ENCODE measurements around the gene TNXB.

The TNXB gene

GRCh38 chr6:32096394-32097258 lies 12.5 kb downstream of the TNXB start:
- TF ChIP-seq MAX (IDR thresholded peaks at IDR 0.05) (no peak), RAD21 (IDR thresholded peaks at IDR 0.05; ENCODE audit: low read depth) (no peak), FOXM1 (IDR thresholded peaks at IDR 0.05; ENCODE audit: borderline replicate concordance, low read depth) (no peak), TAF1 (IDR thresholded peaks at IDR 0.05; ENCODE audit: low read depth) (no peak), NFIC (IDR thresholded peaks at IDR 0.05) (no peak)

GRCh38 chr6:32096087-32096393 lies 13.1 kb downstream of the TNXB start:
- TF ChIP-seq YY1 (IDR thresholded peaks at IDR 0.05; ENCODE audit: low read depth): no peak
- TF ChIP-seq EGR1 (IDR thresholded peaks at IDR 0.05): no peak
- TF ChIP-seq EP300 (IDR thresholded peaks at IDR 0.05; ENCODE audit: borderline replicate concordance): no peak
- no peak for TF ChIP-seq TEAD4 (IDR thresholded peaks at IDR 0.05)

- no peak for TF ChIP-seq EP300 (IDR thresholded peaks at IDR 0.05; ENCODE audit: borderline replicate concordance)
- TF ChIP-seq ZBTB7A (IDR thresholded peaks at IDR 0.05; ENCODE audit: low read depth): no peak
- no peak for TF ChIP-seq TAF1 (IDR thresholded peaks at IDR 0.05; ENCODE audit: low read depth)
- no peak for TF ChIP-seq REST (IDR thresholded peaks at IDR 0.05; ENCODE audit: low read depth)
- no peak for TF ChIP-seq FOXM1 (IDR thresholded peaks at IDR 0.05; ENCODE audit: borderline replicate concordance, low read depth)
- 0 out of 2 replicates have a peak, but pooled peaks have one; percentile 22 for TF ChIP-seq MAX (IDR thresholded peaks at IDR 0.05)
- TF ChIP-seq CEBPB (IDR thresholded peaks at IDR 0.05): no peak
- TF ChIP-seq EGR1 (IDR thresholded peaks at IDR 0.05): 0 out of 2 replicates have a peak, but pooled peaks have one; percentile 23
- no peak for TF ChIP-seq RAD21 (IDR thresholded peaks at IDR 0.05; ENCODE audit: low read depth)
- TF ChIP-seq NFIC (IDR thresholded peaks at IDR 0.05): no peak
- no peak for TF ChIP-seq TEAD4 (IDR thresholded peaks at IDR 0.05)
- TF ChIP-seq USF1 (IDR thresholded peaks at IDR 0.05): 0 out of 2 replicates have a peak, but pooled peaks have one; percentile 29
- no peak for TF ChIP-seq TCF12 (IDR thresholded peaks at IDR 0.05; ENCODE audit: low read depth)
- TF ChIP-seq YY1 (IDR thresholded peaks at IDR 0.05; ENCODE audit: low read depth): no peak
- no peak for TF ChIP-seq CREB1 (IDR thresholded peaks at IDR 0.05; ENCODE audit: low read depth)
Observed at GRCh38 chr6:32095338-32096086, 13.6 kb downstream of the TNXB start.

GRCh38 chr6:32092760-32093497 lies 16.2 kb downstream of the TNXB start:
- TF ChIP-seq YY1 (IDR thresholded peaks at IDR 0.05; ENCODE audit: low read depth) (no peak), CREB1 (IDR thresholded peaks at IDR 0.05; ENCODE audit: low read depth) (no peak), CEBPB (IDR thresholded peaks at IDR 0.05) (no peak), TAF1 (IDR thresholded peaks at IDR 0.05; ENCODE audit: low read depth) (no peak), NFIC (IDR thresholded peaks at IDR 0.05) (no peak), TEAD4 (IDR thresholded peaks at IDR 0.05) (no peak), FOXM1 (IDR thresholded peaks at IDR 0.05; ENCODE audit: borderline replicate concordance, low read depth) (no peak), ZBTB7A (IDR thresholded peaks at IDR 0.05; ENCODE audit: low read depth) (no peak), MAX (IDR thresholded peaks at IDR 0.05) (no peak), EGR1 (IDR thresholded peaks at IDR 0.05) (no peak), EP300 (IDR thresholded peaks at IDR 0.05; ENCODE audit: borderline replicate concordance) (no peak), REST (IDR thresholded peaks at IDR 0.05; ENCODE audit: low read depth) (no peak), RAD21 (IDR thresholded peaks at IDR 0.05; ENCODE audit: low read depth) (no peak), TCF12 (IDR thresholded peaks at IDR 0.05; ENCODE audit: low read depth) (no peak), USF1 (IDR thresholded peaks at IDR 0.05) (no peak)

Measured in Ishikawa (cell line).